GM12801 (cell line): ENCODE results near the gene BTBD1.

ENCODE experiments used
- CTCF ChIP-seq: IDR thresholded peaks from one replicate; pipeline ENCODE4 v1.5.1; 2011; ENCODE audit warnings: control low read depth; ENCODE audit not compliant: insufficient read length; ENCODE audit errors: extremely low read depth

The BTBD1 gene

GRCh38 chr15:83092309-83092976 is 25.4 kb upstream of the BTBD1 start:
- TF ChIP-seq CTCF = no peak

GRCh38 chr15:83090465-83090864 is 23.4 kb upstream of the BTBD1 start:
- TF ChIP-seq CTCF = no peak

GRCh38 chr15:83088876-83089275 is 21.8 kb upstream of the BTBD1 start:
- no peak for TF ChIP-seq CTCF

- TF ChIP-seq CTCF = no peak
These were observed 20.5 kb upstream of the BTBD1 start for GRCh38 chr15:83087576-83087975.

GRCh38 chr15:83082730-83083386 is 15.8 kb upstream of the BTBD1 start:
- TF ChIP-seq CTCF = no peak

GRCh38 chr15:83081256-83082014 is 14.4 kb upstream of the BTBD1 start:
- TF ChIP-seq CTCF = no peak

- no peak for TF ChIP-seq CTCF
These were observed 11.7 kb upstream of the BTBD1 start for GRCh38 chr15:83078712-83079111.
